RWPE1 (cell line): ENCODE measurements around the gene PNKP.

Experiments used
- CTCF ChIA-PET: fragments of 350-600 bp; sonication (Branson Sonifier 250); formaldehyde crosslinking; extraction: SDS; loops from one replicate; lab custom pipeline; 2021; lab: Yijun Ruan, JAX
- POLR2A ChIA-PET: fragments of 400-600 bp; formaldehyde crosslinking; extraction: SDS; loops from one replicate; lab custom pipeline; 2020; ENCODE audit warnings: antibody characterized with exemption; ENCODE audit not compliant: low non-redundant PET; lab: Yijun Ruan, JAX
- DNase-seq: peaks from one replicate; pipeline ENCODE4 v3.0.0; 2012; ENCODE audit warnings: low spot score
- H3K27ac ChIP-seq: fragments of 450-650 bp; 2 replicates; pipeline ENCODE4 v1.5.1; 2017
- TF ChIP-seq, protein P1 (sequence below): fragments of 450-650 bp; conservative IDR thresholded peaks from 2 replicates; pipeline ENCODE4 v1.5.1; 2017; ENCODE audit warnings: low read depth, mild to moderate bottlenecking

The PNKP gene

DNA sequence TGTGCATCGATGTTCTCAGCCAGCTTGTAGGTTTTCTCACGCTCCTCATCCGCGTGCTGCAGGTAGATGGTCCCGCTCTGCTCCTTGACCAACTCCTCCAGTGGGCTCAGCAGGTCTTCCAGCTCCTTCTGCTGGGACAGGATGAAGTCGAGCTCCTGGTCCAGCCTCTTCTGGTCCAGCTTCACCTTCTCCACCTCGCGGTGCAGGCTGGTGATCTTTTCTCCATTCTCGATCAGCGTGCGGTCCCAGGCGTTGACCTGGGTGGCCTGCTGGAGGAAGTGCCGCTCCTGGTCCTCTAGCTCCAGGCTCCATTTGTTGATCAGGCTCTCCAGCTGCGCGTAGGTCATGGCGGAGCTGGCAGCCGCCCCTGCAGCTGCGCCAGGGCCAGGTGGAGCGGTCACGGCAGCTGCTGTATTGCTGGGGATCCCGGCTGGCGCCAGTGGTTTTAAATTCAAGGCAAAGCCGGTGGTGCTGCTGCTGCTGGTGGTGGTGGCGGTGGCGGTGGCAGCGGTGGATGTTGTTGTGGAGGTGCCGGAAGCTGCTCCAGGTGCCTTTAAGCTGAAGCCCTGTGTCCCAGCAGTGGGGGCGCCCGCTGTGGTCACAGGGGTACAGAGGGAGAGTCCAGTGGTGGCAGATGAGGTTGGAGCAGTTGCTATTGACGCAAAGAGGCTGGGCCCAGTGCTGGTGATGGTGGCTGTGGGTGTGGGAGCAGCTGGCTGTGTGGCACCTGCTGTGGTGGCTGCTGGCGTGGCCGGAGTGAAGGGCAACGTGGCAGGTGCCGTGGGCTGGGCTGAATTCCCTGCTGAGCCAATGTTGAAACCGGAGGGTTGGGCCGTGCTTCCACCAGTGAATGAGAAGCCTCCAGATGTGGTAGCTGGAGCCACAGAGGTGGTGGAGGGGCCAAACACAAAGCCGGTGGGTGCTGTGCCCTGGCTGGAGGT lies 41.4 kb upstream of the PNKP start:
- no peak for DNase-seq
- ChIA-PET POLR2A (interaction anchor here (0.6 kb wide), 1 partner anchor 536 kb away, joined by 7 read pairs; no protein-coding TSS in a partner anchor), CTCF (no interaction called here)
- TF ChIP-seq, protein P1, sequence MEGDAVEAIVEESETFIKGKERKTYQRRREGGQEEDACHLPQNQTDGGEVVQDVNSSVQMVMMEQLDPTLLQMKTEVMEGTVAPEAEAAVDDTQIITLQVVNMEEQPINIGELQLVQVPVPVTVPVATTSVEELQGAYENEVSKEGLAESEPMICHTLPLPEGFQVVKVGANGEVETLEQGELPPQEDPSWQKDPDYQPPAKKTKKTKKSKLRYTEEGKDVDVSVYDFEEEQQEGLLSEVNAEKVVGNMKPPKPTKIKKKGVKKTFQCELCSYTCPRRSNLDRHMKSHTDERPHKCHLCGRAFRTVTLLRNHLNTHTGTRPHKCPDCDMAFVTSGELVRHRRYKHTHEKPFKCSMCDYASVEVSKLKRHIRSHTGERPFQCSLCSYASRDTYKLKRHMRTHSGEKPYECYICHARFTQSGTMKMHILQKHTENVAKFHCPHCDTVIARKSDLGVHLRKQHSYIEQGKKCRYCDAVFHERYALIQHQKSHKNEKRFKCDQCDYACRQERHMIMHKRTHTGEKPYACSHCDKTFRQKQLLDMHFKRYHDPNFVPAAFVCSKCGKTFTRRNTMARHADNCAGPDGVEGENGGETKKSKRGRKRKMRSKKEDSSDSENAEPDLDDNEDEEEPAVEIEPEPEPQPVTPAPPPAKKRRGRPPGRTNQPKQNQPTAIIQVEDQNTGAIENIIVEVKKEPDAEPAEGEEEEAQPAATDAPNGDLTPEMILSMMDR = no peak
- H3K27ac ChIP-seq = no peak overlapping the region

DNA sequence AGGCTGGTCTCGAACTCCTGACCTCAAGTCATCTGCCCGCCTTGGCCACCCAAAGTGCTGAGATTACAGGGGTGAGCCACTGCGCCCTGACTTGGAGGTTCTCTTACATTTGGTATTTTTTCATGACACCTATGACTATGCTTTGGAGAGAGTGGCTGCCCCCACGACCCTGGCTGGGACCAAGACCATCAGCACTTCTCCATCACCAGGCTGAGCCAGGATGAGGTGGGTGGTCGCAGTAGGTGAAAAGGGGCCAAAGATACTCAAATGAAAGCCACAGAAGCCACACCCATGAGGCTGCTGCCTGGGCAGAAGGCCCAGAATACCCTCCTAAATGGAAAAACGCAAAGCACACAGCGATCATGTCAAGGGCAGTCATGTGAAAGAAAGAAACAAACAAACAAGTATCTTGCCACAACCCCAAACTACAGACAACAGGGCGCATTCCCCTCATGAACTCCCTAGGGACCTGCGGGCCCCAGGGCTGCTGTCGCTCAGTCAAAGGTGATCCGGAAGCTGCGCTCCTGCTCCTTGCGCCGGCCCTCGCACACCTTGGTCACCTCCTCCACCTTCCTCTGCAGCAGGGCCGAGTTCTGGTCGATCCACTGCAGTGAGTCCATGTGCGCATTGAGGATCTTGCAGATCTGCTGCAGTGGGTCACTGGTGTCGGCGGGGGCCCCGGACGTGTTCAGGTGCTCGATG lies 40.5 kb upstream of the PNKP start:
- no peak overlapping the region for H3K27ac ChIP-seq
- TF ChIP-seq, protein P1 = no peak
- POLR2A ChIA-PET = interaction anchor here (0.6 kb wide), 1 partner anchor 536 kb away, joined by 7 read pairs; no protein-coding TSS in a partner anchor
- CTCF ChIA-PET = interaction anchor here (0.6 kb wide), 1 partner anchor 721 kb away, joined by 4 read pairs; no protein-coding TSS in a partner anchor
- DNase-seq = no peak

DNA sequence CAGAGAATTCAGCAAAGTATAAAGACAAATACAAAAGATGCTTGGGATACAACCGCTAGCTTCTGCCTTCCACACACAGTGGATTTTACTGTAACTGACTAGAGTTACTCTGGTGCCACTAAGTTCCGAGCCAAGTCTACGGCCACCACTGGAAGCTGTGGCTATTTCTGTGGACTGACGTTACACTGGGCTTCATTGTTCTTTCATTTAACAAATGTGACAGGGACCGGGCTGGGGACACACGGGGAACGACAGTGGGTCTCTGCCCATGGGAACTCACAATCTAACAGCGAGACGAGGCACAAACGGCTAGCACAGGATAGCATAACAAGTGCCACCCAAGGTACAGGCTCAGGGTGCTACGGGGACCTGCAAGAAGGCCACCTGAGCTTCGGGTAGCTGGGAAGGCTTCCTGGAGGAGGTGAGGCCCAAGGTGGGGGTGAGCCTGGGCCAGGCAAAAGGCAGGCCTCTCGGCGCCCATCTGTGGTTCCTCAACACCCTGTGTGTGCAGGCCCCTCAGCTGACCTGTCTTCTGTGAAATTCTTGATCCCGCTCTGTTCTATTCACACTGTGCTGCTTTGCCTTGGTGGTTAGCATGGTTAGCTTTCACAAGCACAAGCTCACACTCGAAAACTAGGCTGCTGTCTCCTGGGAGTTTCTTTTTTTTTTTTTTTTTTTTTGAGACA lies 39.6 kb upstream of the PNKP start:
- POLR2A ChIA-PET = no interaction called here
- no peak for DNase-seq
- no peak overlapping the region for H3K27ac ChIP-seq
- CTCF ChIA-PET = no interaction called here
- TF ChIP-seq, protein P1 = no peak

DNA sequence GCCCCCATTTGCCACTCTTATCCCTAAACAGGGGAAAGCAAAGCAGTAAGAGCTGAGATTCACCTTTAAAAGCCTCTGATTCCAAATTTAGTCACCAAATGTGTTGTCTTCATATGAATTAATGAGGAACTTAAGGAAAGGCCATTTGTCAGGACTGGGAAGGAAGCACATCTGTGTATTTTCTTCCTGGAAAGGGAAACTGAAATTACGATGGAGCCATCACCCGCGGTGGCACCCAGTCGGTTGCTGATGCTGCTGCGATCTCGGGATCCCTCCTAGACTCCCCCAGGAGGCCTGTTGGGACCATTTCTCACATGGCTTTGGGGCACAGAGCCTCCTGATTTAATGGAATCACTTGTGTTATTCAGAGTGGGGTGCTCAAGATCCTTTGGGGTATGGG lies 36.8 kb upstream of the PNKP start:
- no peak for DNase-seq
- no peak overlapping the region for H3K27ac ChIP-seq
- TF ChIP-seq, protein P1 = no peak
- ChIA-PET POLR2A (no interaction called here), CTCF (no interaction called here)

DNA sequence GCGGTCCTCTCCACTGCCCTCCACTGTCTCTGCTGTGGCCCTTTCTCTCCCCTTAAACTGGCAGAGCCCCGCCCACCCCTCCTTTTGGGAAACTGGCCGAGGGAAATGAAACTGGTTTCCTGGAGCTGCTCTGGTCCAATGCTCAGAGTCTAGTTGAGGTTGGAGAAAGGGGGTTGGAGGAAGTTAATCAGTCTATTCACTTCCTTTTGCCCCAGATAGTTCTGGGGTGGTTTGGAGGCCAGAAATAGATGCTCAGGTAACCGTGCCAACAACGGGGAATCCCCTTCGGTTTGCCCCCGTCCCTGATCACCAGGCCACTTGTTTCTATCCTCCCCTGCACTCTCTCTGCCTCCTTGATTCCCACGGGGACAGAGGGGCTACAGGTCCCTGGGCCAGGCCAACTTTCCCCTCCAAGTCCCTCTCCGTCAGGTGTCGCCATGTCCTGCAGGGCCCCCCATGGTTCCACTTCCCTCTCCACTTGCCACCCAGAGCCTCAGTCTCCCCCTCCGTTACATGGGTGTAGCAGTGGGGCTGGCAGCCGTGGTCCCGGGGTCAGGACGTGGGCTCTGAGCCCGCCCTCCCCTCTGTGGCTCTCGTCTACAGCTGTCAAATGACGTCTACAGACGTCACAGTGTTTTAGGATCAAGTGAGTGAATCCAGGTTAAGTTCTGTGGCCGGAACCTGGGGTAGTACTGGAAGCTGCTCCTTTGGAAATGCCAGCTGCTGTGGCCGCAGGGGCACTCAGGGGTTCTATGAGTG lies 29.7 kb upstream of the PNKP start, which contains the start of gene IL4I1:
TSS of gene IL4I1 (minus strand) at position 25 of the 759 bp plus-strand sequence. CDS start 727 bp downstream, outside the sequence.
- POLR2A ChIA-PET = no interaction called here
- H3K27ac ChIP-seq = no peak within 1 kb of the TSS; the same call in 1 of the 2 replicates
- no peak for DNase-seq
- TF ChIP-seq, protein P1 = no peak
- CTCF ChIA-PET = interaction anchor here (0.6 kb wide), 2 partner anchors 9 to 168 kb away, joined by 4 to 5 read pairs; no protein-coding TSS in a partner anchor
